ENCODE results near the gene CARHSP1. TPM values are rescaled to one million over a fixed set of nuclear protein-coding genes. Genes with fewer than 3 reads are reported as not detected.
"Not testable (repeated sequence)": the region's sequence is repeated elsewhere in the genome, so short reads cannot be mapped to it uniquely, and the experiment has no call there.

Gene CARHSP1
- total RNA-seq, 1 donor from 2014 or later = 172 TPM

- DNase-seq = peak; percentile 37
These were observed 15.7 kb downstream of the CARHSP1 start for GRCh38 chr16:8853150-8853549.

GRCh38 chr16:8852534-8852933 lies 16.3 kb downstream of the CARHSP1 start:
- DNase-seq = no peak

- no peak for DNase-seq
These were observed 16.9 kb downstream of the CARHSP1 start for GRCh38 chr16:8851761-8852403.

- peak; percentile 96 for DNase-seq
These were observed 18.4 kb downstream of the CARHSP1 start for GRCh38 chr16:8850279-8850885.

GRCh38 chr16:8849411-8850011 lies 19.3 kb downstream of the CARHSP1 start:
- no peak for DNase-seq

GRCh38 chr16:8848939-8849391 lies 19.8 kb downstream of the CARHSP1 start:
- peak; percentile 35 for DNase-seq

DNA sequence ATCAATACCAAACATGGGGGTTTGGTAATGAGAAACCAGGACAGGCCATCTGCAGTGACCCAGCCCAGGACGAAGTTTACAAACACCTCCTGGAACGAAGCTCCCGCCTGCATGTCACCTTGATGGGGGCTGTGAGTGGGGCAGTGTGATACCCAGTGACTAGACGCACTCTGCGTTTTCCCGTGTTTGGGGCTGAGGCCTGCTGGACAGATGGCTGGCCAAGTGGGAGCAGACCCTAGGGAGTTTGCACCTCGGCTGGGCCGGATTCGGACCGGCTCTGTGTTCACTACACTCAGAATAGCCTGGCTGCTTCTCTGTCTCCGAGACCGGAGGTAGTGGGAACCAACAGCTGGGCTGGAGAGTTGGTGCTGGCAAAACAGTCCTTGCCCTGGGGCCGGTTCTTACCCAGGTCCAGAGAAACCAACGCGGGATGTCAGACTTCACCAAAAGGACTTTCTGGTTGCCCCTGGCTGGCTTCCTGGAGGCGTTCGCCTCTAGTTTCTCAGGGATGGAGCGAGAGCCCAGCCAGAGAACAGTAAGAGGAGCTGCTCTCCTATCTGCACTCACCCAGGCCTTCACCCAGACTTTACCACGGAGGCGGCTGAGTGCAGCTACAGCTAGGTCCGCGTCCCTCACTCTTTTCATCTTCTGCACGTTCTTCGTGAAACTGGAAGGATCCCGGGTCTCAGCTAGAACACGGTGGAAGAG lies 20.4 kb downstream of the CARHSP1 start:
- DNase-seq = no peak

GRCh38 chr16:8847623-8848022 lies 21.2 kb downstream of the CARHSP1 start:
- DNase-seq = no peak

GRCh38 chr16:8847145-8847544 lies 21.7 kb downstream of the CARHSP1 start:
- DNase-seq = no peak

GRCh38 chr16:8846401-8846932 lies 22.3 kb downstream of the CARHSP1 start:
- no peak for DNase-seq

DNA sequence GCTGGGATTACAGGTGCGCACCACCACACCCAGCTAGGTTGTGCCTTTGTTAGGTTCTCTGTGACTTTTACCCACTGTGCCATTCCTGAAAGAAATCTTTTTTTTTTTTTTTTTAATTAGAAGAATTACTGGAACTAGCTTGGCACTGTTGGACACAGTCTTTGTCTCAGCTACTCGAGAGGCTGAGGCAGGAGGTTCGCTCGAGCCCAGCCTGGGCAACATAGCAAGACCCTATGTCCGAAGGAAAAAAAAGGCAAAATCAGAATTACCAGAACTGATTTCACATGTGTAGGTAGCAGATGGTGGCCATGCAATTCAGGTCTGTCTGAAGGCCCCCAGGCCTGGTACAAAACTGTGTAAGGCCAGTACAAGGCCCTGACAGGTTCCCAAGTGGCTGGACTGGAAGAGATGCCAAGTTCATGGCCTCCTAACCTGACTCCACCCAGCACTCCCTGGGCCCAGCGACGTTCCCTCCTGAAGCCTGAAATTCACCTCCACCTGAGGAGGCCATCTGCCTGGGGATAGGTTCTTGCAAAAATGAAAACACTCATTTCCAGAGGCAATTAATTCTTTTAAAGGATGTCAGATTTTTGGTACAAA lies 23.0 kb downstream of the CARHSP1 start:
- no peak for DNase-seq

DNA sequence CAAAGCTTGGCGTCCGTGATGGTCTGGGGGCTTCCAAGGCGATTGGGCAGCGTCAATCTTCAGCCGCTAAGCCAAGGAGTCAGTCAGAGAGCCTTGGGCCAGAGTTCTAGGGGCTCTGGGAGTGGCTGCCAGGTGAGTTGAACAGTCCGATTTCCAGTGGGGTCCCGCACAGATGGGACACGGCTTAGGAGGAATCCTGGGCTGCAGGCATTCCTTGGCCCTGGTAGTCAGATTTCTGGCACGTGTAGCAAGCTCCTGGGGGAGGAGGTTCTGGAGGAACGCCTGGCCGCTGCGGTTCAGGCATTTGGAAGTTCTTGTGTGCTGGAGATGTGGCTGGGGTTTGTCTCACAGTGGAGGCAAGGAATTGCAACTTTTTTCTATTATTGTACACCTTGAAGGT lies 25.5 kb downstream of the CARHSP1 start:
- DNase-seq = not testable (repeated sequence)

- DNase-seq = not testable (repeated sequence)
These were observed 26.8 kb downstream of the CARHSP1 start for GRCh38 chr16:8842016-8842415.

- not testable (repeated sequence) for DNase-seq
These were observed 31.2 kb downstream of the CARHSP1 start for GRCh38 chr16:8837594-8837993.

DNA sequence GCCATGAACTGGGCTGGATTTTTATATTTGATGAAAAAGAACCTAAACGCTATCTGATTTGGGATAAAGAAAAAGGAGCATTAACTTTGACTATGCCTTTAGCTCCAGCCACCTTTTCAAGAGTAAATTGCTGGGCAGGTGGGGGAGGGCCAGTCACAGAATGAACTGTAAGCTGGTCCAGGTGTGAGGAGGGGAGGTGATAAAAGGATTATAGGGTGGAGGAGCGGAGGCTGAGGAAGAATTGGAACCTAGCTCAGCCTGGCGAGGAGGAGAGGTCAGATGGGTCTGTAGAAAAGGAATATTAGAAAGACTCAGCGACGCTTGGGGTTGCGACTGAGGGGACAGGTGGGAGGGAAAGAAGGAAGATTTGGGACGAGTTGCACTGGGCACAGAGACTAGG lies 32.0 kb downstream of the CARHSP1 start:
- not testable (repeated sequence) for DNase-seq

DNA sequence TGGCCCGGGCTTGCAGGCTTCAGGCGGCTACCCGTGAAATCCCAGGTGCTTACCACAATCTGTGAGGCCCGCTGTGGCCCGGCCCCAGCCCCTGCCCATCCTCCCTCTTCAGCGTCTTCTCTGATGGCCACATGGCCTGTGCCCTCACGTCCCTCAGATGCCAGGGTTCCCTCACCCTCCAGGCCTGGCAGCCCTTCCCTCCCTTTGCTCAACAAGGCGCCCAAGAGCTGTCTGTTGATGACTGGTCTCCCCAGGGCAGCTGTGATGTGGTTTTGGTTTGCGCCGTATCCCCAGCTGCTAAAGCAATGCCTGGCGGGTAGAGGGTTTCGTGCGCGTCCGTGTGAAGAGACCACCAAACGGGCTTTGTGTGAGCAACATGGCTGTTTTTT lies 36.1 kb downstream of the CARHSP1 start:
- no peak for DNase-seq

DNA sequence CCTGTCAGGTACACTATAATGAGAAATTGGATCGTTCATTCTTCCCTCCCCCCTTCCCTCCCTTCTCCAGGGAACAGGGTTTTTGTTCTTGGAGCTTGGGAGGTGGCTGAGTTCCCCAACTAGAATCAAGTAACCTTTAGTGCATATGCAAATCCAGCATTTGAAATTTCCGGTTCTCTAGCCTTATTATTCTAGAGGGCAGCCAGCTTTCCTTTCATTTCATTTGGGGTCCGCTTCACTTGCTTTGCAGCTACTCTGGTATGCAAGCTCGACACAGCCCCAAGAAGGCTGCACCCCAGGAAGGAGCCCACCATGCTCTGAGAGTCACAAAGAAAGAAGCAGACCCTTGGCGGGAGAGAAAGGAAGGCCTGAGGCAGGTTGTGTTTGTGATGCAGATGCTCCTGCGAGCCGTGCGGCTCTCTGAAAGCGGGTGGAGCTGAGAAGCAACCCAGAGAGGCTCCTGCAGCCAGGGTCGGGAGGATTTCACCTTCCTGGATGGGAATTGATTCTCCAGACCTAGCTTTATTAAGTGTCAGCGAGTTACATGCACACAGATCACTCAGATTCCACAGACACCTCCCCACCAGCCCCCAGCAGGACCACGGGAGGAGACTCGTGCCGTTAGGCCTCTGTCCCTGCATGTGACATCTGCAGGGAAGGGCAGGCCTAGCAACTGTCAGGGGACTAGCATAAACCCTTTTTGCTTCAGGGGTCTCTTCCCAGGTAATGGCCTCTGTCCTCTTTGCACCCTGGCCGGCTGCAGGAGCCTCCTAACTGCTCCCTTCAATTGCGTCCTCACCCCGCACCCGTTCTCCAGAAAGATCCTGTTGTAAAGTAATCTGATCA lies 36.7 kb downstream of the CARHSP1 start:
- no peak for DNase-seq

DNA sequence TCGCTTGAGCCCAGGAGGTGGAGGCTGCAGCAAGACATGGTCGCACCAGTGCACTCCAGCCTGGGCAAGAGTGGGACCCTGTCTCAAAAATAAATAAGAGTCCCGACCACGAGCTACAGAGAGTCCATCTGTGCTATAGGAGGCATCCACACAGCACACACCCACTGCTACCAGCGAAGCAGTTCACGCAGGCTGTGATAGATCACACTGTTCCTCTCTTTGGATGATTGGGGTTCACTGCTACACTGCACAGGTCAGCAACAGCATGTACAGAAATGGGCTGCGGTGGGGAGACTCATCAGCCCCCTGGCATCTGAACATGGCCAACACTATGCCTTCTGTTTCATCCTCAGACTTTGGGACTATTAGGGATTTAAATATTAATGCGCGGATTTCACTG lies 37.4 kb downstream of the CARHSP1 start:
- no peak for DNase-seq

DNA sequence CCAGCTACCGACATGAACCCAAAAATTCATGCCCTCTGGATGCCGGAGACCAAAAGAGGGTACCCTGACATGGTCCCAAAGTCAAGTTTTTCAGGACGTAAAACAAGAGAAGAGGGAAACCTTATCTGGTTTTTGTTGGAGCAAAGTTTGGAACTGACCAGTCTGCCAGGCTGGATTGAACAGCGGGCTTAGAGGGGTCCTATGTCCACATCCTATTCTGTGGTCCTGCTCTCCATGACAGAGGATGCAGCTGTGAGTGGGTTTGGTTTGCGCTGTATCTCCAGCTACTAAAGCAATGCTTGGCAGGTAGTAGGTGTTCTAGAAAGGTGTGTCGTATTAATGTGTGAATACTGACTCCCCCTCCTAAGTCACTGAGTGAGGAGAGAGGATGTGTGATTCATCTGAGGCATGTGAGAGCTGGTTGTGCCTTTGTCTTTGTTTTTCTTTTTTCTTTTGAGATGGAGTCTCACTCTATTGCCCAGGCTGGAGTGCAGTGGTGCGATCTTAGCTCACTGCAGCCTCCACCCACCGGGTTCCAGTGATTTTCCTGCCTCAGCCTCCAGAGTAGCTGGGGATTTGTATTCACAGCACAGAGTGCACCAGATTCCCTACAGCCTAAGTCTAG lies 40.2 kb downstream of the CARHSP1 start:
- peak; percentile 73 for DNase-seq

DNA sequence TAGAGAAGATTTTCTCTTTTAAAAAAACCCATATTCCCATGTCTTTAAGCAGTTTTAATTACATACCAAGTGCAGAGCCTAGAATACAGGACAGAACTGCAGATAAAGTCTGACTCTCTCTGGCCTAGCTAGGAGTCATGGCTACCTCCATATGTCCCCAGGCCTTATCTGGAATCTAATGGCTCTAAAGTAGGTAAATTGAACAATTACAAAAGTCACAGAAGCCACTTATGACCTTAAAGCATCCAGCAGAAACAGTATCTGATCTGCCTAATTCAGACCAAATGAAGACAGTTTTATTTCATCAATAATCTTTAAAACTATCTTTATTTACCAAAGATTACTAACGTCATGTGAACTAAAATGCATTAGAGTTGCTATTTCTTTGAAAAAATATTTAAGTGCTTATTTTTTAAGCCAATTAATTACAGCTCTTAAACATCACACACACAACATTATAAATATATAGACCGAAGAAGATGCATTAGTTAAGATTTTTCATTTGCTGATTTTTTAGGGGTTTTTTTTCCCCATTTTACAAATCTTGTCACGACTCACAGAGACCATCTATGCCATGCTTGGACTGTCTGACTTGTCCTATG lies 42.4 kb downstream of the CARHSP1 start:
- no peak for DNase-seq

DNA sequence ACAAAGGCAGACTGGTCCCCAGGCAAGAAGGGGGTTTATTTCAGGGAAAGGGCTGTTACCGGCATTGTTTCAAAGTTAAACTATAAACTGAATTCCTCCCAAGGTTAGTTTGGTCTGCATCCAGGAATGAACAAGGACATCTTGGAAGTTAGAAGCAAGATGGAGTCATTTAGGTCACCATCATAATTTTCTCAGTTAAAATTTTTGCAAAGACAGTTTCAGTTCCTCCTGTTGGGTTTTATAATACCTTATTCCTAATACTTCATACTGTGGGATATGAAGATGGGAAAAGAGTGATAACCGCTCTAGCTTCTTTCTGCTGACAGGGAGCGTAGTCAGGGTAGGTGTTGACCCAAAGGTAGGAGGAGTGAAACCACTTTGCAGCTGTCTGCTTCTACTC lies 46.4 kb downstream of the CARHSP1 start:
- no peak for DNase-seq
